ENCODE measurements around the gene PHB1. TPM values are rescaled to one million over a fixed set of nuclear protein-coding genes. Genes with fewer than 3 reads are reported as not detected.

The PHB1 gene
- polyA plus RNA-seq, 1 of the 3 experiments (the other 2 are of a cell fraction) = 379 TPM

GRCh38 chr17:49375544-49375943 lies 39.1 kb downstream of the PHB1 start (continued):
- TF ChIP-seq GABPA (IDR thresholded peaks at IDR 0.05; ENCODE audit: low read depth) (no peak), GATA2 (CRISPR knock-in tag; IDR thresholded peaks at IDR 0.05) (no peak)

- DNase-seq = no peak
- Histone ChIP-seq H3K9me2 (no peaks in the 10 kb centered on the region), H3K9ac (no peak overlapping the region), H4K20me1 (ENCODE audit: insufficient read depth) (no peaks in the 10 kb centered on the region), H3F3A (replicated peaks; ENCODE audit: insufficient read depth) (no peaks in the 10 kb centered on the region), H3K4me2 (no peak overlapping the region), H3K79me2 (ENCODE audit: insufficient read depth) (no peaks in the 10 kb centered on the region), H3K27ac (ENCODE audit: low read depth in 2 of 2, low read length in 1 of 2) (no peak overlapping the region), H3K4me3 (ENCODE audit: low read depth in 2 of 2, low read length in 1 of 2) (no peak overlapping the region), H3K4me1 (ENCODE audit: control insufficient read depth in 1 of 2, insufficient read depth in 2 of 2, low read depth in 1 of 2, low read length in 1 of 2) (peaks cover 0 to 2% of the 10 kb centered on the region in 2 experiments; a peak in 1 of 4 replicates), H3K36me3 (replicated peaks in 1 of 2; ENCODE audit: control insufficient read depth in 1 of 2, insufficient read depth in 2 of 2, low read length in 1 of 2) (no peaks in the 10 kb centered on the region), H3K27me3 (ENCODE audit: insufficient read depth) (no peaks in the 10 kb centered on the region), H3K9me3 (no peaks in the 10 kb centered on the region), H2AFZ (ENCODE audit: low read depth) (no peak overlapping the region)
- WGBS (ENCODE audit: low lambda C conversion rate) = 88% methylated on average over 6 of the region's 6 CpGs
- TF ChIP-seq TCF12 (IDR thresholded peaks at IDR 0.05) (no peak), EP300 (IDR thresholded peaks at IDR 0.05; ENCODE audit: borderline replicate concordance in 1 of 2, low read depth in 1 of 2, low read length in 1 of 2) (no peak), POLR2AphosphoS5 (IDR thresholded peaks at IDR 0.05; ENCODE audit: low read depth, low read length) (no peak), EZH2phosphoT487 (IDR thresholded peaks at IDR 0.05; ENCODE audit: borderline replicate concordance, low read depth) (no peak), PBX3 (IDR thresholded peaks at IDR 0.05) (no peak), JUND (IDR thresholded peaks at IDR 0.05) (no peak), MEF2A (IDR thresholded peaks at IDR 0.05; ENCODE audit: borderline replicate concordance, low read depth) (no peak), USF1 (IDR thresholded peaks at IDR 0.05; ENCODE audit: borderline replicate concordance, low read depth) (no peak)
- POLR2A ChIA-PET = no interaction called here
- CTCF ChIA-PET = no interaction called here
Observed at GRCh38 chr17:49373115-49373514, 41.6 kb downstream of the PHB1 start.

GRCh38 chr17:49372425-49372824 lies 42.3 kb downstream of the PHB1 start:
- Histone ChIP-seq H3K27me3 (ENCODE audit: insufficient read depth) (no peaks in the 10 kb centered on the region), H4K20me1 (ENCODE audit: insufficient read depth) (no peaks in the 10 kb centered on the region), H3K27ac (ENCODE audit: low read depth in 2 of 2, low read length in 1 of 2) (no peak overlapping the region), H2AFZ (ENCODE audit: low read depth) (no peak overlapping the region), H3K9me2 (no peaks in the 10 kb centered on the region), H3K4me3 (ENCODE audit: low read depth in 2 of 2, low read length in 1 of 2) (no peak overlapping the region), H3K79me2 (ENCODE audit: insufficient read depth) (no peaks in the 10 kb centered on the region), H3K4me2 (no peak overlapping the region), H3K9ac (no peak overlapping the region), H3K9me3 (no peaks in the 10 kb centered on the region), H3F3A (replicated peaks; ENCODE audit: insufficient read depth) (no peaks in the 10 kb centered on the region), H3K36me3 (replicated peaks in 1 of 2; ENCODE audit: control insufficient read depth in 1 of 2, insufficient read depth in 2 of 2, low read length in 1 of 2) (no peaks in the 10 kb centered on the region), H3K4me1 (ENCODE audit: control insufficient read depth in 1 of 2, insufficient read depth in 2 of 2, low read depth in 1 of 2, low read length in 1 of 2) (peaks cover 0 to 2% of the 10 kb centered on the region in 2 experiments; a peak in 1 of 4 replicates)
- DNase-seq = no peak
- ChIA-PET CTCF (no interaction called here), POLR2A (no interaction called here)
- 77% methylated on average over 7 of the region's 7 CpGs for whole genome bisulfite sequencing (ENCODE audit: low lambda C conversion rate)
- no peak for TF ChIP-seq CHD2 (IDR thresholded peaks at IDR 0.05; ENCODE audit: low read length, partially characterized antibody)
- TF ChIP-seq REST (IDR thresholded peaks at IDR 0.05; ENCODE audit: low read depth, low read length) = no peak
- TF ChIP-seq USF2 (IDR thresholded peaks at IDR 0.05; ENCODE audit: borderline replicate concordance, low read depth, low read length) = no peak
- TF ChIP-seq POLR2AphosphoS5 (IDR thresholded peaks at IDR 0.05; ENCODE audit: low read depth, low read length) = no peak
- TF ChIP-seq GATA2 (CRISPR knock-in tag; IDR thresholded peaks at IDR 0.05) = no peak
- TF ChIP-seq FOXJ3 (CRISPR knock-in tag; IDR thresholded peaks at IDR 0.05) = no peak
- TF ChIP-seq MEF2A (IDR thresholded peaks at IDR 0.05; ENCODE audit: borderline replicate concordance, low read depth) = no peak
- TF ChIP-seq MAX (IDR thresholded peaks at IDR 0.05; ENCODE audit: low read depth) = no peak
- TF ChIP-seq ZBTB33 (IDR thresholded peaks at IDR 0.05; ENCODE audit: borderline replicate concordance, low read depth) = no peak
- TF ChIP-seq EZH2phosphoT487 (IDR thresholded peaks at IDR 0.05; ENCODE audit: borderline replicate concordance, low read depth) = no peak
- TF ChIP-seq SIN3A (IDR thresholded peaks at IDR 0.05; ENCODE audit: borderline replicate concordance, low read depth, low read length) = no peak

Data from SK-N-SH (cell line).